Tibial nerve (tissue), 4 donors: ENCODE measurements around the gene SRR. TPM values are rescaled to one million over a fixed set of nuclear protein-coding genes. Genes with fewer than 3 reads are reported as not detected.
A peak's percentile ranks its signal among the peaks of the same experiment; 100 is the strongest.

Experiments used
- DNase-seq, 2 donors: peaks; one replicate each; pipeline ENCODE4 v3.0.0-alpha.2; 2019; ENCODE audit warnings: low spot score in 2 of 2
- H3K27ac ChIP-seq, 4 donors: fragments of 200-600 bp; sonication (generic) in 3 of 4; one replicate each; pipeline ENCODE4 v1.5.1; 2017 to 2019; ENCODE audit warnings: mild to moderate bottlenecking in 1 of 4
- H3K27me3 ChIP-seq, 2 donors: fragments of 200-600 bp; sonication (generic) in 1 of 2; one replicate each; pipeline versions ENCODE4 v1.5.1 to v1.6.0; 2017 to 2019
- H3K36me3 ChIP-seq, 3 donors: fragments of 200-600 bp; sonication (generic); one replicate each; pipeline ENCODE4 v1.5.1; 2018 to 2019
- H3K4me1 ChIP-seq, 4 donors: fragments of 200-600 bp; sonication (generic) in 3 of 4; one replicate each; pipeline ENCODE4 v1.5.1; 2017 to 2019
- H3K4me3 ChIP-seq, 4 donors: fragments of 200-600 bp; sonication (generic) in 3 of 4; one replicate each; pipeline ENCODE4 v1.5.1; 2017 to 2019; ENCODE audit warnings: mild to moderate bottlenecking in 1 of 4, moderate library complexity in 1 of 4
- H3K9me3 ChIP-seq, 4 donors: fragments of 200-600 bp; sonication (generic) in 3 of 4; one replicate each; pipeline ENCODE4 v1.5.1; 2017 to 2019
- EP300 ChIP-seq, 2 donors: sonication (generic); formaldehyde crosslinking; IDR thresholded peaks; one replicate each; pipeline ENCODE4 v1.6.1; 2017; ENCODE audit warnings: antibody characterized with exemption in 2 of 2, mild to moderate bottlenecking in 1 of 2
- POLR2A ChIP-seq, 2 donors: fragments of 450-650 bp; IDR thresholded peaks; one replicate each; pipeline ENCODE4 v1.6.1; 2017; ENCODE audit warnings: antibody characterized with exemption in 2 of 2, mild to moderate bottlenecking in 2 of 2, moderate library complexity in 2 of 2
- WGBS, 2 donors: methylation state at CpG; one replicate each; pipeline ENCODE4 v1.1.5; 2018; 5-methylcytosine and 5-hydroxymethylcytosine counted together
- total RNA-seq, 4 donors: library from RNA; depleted of rRNA; stranded (reverse); fragments of >200 nt; gene quantifications; one replicate each; pipeline ENCODE4 v1.1.0, GENCODE V29; 2016
- TF ChIP-seq, protein P1 (sequence below), 5 experiments: fragments of 200-600 bp in 3 of 5; fragments of 450-650 bp in 2 of 5; sonication (generic) in 3 of 5; IDR thresholded peaks; one replicate each; pipeline ENCODE4 v1.5.1; 2016 to 2019; ENCODE audit warnings: antibody characterized with exemption in 5 of 5, mild to moderate bottlenecking in 3 of 5, moderate library complexity in 2 of 5

SRR gene
- total RNA-seq, 4 donors from 2014 or later = 6.3 to 13.8 (median 7.9) TPM

GRCh38 chr17:2319051-2319450, 15.3 kb downstream of the SRR start:
- no peak for TF ChIP-seq EP300 (IDR thresholded peaks at IDR 0.05)
- TF ChIP-seq POLR2A (IDR thresholded peaks at IDR 0.05) = no peak
- TF ChIP-seq, protein P1, sequence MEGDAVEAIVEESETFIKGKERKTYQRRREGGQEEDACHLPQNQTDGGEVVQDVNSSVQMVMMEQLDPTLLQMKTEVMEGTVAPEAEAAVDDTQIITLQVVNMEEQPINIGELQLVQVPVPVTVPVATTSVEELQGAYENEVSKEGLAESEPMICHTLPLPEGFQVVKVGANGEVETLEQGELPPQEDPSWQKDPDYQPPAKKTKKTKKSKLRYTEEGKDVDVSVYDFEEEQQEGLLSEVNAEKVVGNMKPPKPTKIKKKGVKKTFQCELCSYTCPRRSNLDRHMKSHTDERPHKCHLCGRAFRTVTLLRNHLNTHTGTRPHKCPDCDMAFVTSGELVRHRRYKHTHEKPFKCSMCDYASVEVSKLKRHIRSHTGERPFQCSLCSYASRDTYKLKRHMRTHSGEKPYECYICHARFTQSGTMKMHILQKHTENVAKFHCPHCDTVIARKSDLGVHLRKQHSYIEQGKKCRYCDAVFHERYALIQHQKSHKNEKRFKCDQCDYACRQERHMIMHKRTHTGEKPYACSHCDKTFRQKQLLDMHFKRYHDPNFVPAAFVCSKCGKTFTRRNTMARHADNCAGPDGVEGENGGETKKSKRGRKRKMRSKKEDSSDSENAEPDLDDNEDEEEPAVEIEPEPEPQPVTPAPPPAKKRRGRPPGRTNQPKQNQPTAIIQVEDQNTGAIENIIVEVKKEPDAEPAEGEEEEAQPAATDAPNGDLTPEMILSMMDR (IDR thresholded peaks at IDR 0.05) = no peak
- H3K27me3 ChIP-seq = no peaks in the 10 kb centered on the region
- no peak for DNase-seq
- no peaks in the 10 kb centered on the region for H3K9me3 ChIP-seq
- no peak overlapping the region for H3K27ac ChIP-seq
- H3K4me3 ChIP-seq = no peak overlapping the region
- H3K4me1 ChIP-seq = no peaks in the 10 kb centered on the region
- H3K36me3 ChIP-seq = peaks cover 4 to 63% (median 14%) of the 10 kb centered on the region in 3 donors

DNA sequence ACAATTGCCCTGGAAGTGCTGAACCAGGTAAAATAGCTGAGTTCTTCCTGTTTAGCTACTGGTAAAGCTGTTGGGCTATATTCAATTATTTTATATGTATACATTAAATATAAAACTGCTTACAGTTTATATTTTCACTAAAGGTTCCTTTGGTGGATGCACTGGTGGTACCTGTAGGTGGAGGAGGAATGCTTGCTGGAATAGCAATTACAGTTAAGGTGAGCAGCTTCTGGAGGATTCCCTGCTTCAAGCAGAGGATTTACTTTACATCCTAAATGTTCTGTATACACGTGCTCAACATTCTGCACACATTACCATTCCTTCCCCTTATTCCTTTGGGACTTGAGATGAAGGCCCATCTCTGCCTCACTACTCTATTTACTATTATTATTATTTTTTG, 17.6 kb downstream of the SRR start:
- Histone ChIP-seq H3K4me3 (no peak overlapping the region), H3K36me3 (peaks cover 5 to 82% (median 27%) of the 10 kb centered on the region in 3 donors), H3K27me3 (no peaks in the 10 kb centered on the region), H3K4me1 (no peaks in the 10 kb centered on the region), H3K27ac (no peak overlapping the region), H3K9me3 (no peaks in the 10 kb centered on the region)
- WGBS, 2 donors = 55 to 57% methylated on average over 1 of the region's 1 CpG
- DNase-seq = no peak
- TF ChIP-seq EP300 (IDR thresholded peaks at IDR 0.05) (no peak), POLR2A (IDR thresholded peaks at IDR 0.05) (no peak)
- TF ChIP-seq, protein P1 (IDR thresholded peaks at IDR 0.05) = no peak

DNA sequence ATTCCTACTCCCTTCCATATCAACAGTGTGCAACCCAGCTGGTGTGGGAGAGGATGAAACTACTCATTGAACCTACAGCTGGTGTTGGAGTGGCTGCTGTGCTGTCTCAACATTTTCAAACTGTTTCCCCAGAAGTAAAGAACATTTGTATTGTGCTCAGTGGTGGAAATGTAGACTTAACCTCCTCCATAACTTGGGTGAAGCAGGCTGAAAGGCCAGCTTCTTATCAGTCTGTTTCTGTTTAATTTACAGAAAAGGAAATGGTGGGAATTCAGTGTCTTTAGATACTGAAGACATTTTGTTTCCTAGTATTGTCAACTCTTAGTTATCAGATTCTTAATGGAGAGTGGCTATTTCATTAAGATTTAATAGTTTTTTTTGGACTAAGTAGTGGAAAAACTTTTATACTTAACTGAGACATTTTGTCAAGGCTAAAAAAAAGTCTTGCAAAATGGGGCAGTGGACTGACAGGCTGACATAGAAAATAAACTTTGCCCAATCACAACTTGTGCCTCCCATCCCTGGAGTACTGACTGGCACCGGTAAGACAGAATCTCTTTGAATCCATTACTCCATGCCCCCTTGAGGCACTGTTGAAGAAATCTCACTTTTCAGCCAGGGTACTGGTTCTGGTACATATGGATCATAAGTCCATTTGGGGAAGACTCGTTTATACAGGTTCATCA, 20.0 kb downstream of the SRR start:
- no peak overlapping the region for H3K4me3 ChIP-seq
- no peaks in the 10 kb centered on the region for H3K9me3 ChIP-seq
- no peak overlapping the region for H3K27ac ChIP-seq
- H3K27me3 ChIP-seq = no peaks in the 10 kb centered on the region
- H3K36me3 ChIP-seq = peaks cover 5 to 98% (median 33%) of the 10 kb centered on the region in 3 donors
- TF ChIP-seq EP300 (IDR thresholded peaks at IDR 0.05) (no peak), POLR2A (IDR thresholded peaks at IDR 0.05) (no peak)
- TF ChIP-seq, protein P1 (IDR thresholded peaks at IDR 0.05) = no peak
- no peak for DNase-seq
- 87 to 88% methylated on average over 2 of the region's 2 CpGs for WGBS, 2 donors
- H3K4me1 ChIP-seq = no peaks in the 10 kb centered on the region

DNA sequence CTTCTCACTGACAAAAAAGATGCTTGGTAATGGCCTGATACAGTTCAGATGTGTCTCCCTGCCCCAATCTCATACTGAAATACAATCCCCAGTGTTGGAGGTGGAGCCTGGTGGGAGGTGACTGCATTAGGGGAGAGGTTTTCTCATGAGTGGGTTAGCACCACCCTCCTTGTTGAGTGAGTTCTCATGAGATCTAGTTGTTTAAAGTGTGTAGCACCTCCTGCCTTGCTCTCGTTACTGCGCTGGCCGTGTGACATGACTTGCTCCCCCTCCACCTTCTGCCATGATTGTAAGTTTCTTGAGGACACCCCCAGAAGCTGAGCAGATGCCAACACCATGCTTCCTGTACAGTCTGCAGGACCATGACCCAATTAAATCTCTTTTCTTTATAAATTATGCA, 27.6 kb downstream of the SRR start:
- Histone ChIP-seq H3K36me3 (peaks cover 2 to 89% (median 34%) of the 10 kb centered on the region in 3 donors), H3K4me1 (peaks cover 0 to 19% (median 9%) of the 10 kb centered on the region in 4 donors), H3K9me3 (no peaks in the 10 kb centered on the region), H3K27ac (no peak overlapping the region), H3K4me3 (no peak overlapping the region), H3K27me3 (no peaks in the 10 kb centered on the region)
- no peak for TF ChIP-seq POLR2A (IDR thresholded peaks at IDR 0.05)
- no peak for TF ChIP-seq EP300 (IDR thresholded peaks at IDR 0.05)
- TF ChIP-seq, protein P1 (IDR thresholded peaks at IDR 0.05) = no peak
- no peak for DNase-seq
- 72 to 73% methylated on average over 3 of the region's 3 CpGs for WGBS, 2 donors

DNA sequence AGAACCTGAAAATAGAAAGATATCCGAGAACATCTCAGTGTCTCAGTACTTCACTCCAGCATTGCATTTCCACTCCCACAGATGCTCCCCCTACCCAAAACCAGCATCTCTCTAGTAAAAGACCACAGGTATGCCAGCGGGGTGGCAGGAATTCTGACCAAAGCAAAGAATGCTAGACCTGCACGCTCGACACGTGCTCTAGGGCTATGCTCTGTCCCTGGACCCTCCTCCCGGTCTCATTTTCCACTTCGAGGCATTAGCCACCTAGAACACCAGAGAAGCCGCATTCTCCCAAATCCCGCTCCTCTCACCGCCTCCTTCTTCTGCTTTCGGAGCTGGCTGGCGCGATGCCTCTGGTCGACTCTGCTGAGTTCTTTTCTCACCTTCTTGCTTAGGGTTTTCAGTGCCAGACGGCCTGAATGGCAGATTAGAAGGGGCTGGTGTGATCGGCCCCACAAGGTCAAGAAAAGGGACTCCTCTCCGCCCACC, 32.0 kb downstream of the SRR start:
- no peak for DNase-seq
- Histone ChIP-seq H3K36me3 (peaks cover 2 to 44% (median 19%) of the 10 kb centered on the region in 3 donors), H3K27me3 (no peaks in the 10 kb centered on the region), H3K4me3 (peak overlapping the region; percentile 55 to 91 (median 68)), H3K4me1 (peaks cover 0 to 32% (median 12%) of the 10 kb centered on the region in 4 donors), H3K27ac (peak overlapping the region in 2 of 4 donors; percentile 87 to 93), H3K9me3 (no peaks in the 10 kb centered on the region)
- TF ChIP-seq, protein P1 (IDR thresholded peaks at IDR 0.05) = no peak
- TF ChIP-seq EP300 (IDR thresholded peaks at IDR 0.05) (no peak), POLR2A (IDR thresholded peaks at IDR 0.05) (no peak)
- 1 to 3% methylated on average over 17 of the region's 17 CpGs for WGBS, 2 donors
